ENCODE measurements around the gene FRS3.

GRCh38 chr6:41720262-41720620 lies 59.5 kb downstream of the FRS3 start:
- TF ChIP-seq ZBTB17 (tag by site-specific recombination; IDR thresholded peaks at IDR 0.05) = no peak
- no peak for TF ChIP-seq GLI4 (tag by site-specific recombination; IDR thresholded peaks at IDR 0.05)
- no peak for TF ChIP-seq ZNF785 (tag by site-specific recombination; IDR thresholded peaks at IDR 0.05)
